Mesothelial cell of epicardium (in vitro differentiated cells): Measurements from ENCODE around the gene HIPK3. TPM values are rescaled to one million over a fixed set of nuclear protein-coding genes. Genes with fewer than 3 reads are reported as not detected.

ENCODE experiments used
- DNase-seq, 2 experiments: peaks; one replicate each; pipeline ENCODE4 v3.0.0; 2021; ENCODE audit warnings: low spot score in 2 of 2; ENCODE audit not compliant: unreplicated experiment in 2 of 2
- H3K27ac Mint-ChIP-seq: 2 replicates; pipeline ENCODE4 v1.8.0; 2021; ENCODE audit warnings: mixed read lengths
- H3K27me3 Mint-ChIP-seq: 2 replicates; pipeline ENCODE4 v1.8.0; 2021; ENCODE audit warnings: low read depth, mixed read lengths
- H3K36me3 Mint-ChIP-seq: 2 replicates; pipeline ENCODE4 v1.8.0; 2021; ENCODE audit warnings: mixed read lengths
- H3K4me1 Mint-ChIP-seq: 2 replicates; pipeline ENCODE4 v1.8.0; 2021; ENCODE audit warnings: mixed read lengths
- H3K4me3 Mint-ChIP-seq: 2 replicates; pipeline ENCODE4 v1.8.0; 2021; ENCODE audit warnings: mild to moderate bottlenecking, moderate library complexity, mixed read lengths
- H3K9me3 Mint-ChIP-seq: 2 replicates; pipeline ENCODE4 v1.8.0; 2021; ENCODE audit warnings: mixed read lengths
- CTCF ChIP-seq: fragments of 200-600 bp; sonication (generic); IDR thresholded peaks from one replicate; pipeline ENCODE4 v1.5.0; 2021; ENCODE audit warnings: antibody characterized with exemption; ENCODE audit not compliant: unreplicated experiment
- total RNA-seq: library from RNA; stranded (reverse); gene quantifications from 3 replicates; pipeline ENCODE4 v1.2.1, GENCODE V29; 2021

Gene HIPK3
- total RNA-seq, 1 donor from 2014 or later: 73.3 TPM

DNA sequence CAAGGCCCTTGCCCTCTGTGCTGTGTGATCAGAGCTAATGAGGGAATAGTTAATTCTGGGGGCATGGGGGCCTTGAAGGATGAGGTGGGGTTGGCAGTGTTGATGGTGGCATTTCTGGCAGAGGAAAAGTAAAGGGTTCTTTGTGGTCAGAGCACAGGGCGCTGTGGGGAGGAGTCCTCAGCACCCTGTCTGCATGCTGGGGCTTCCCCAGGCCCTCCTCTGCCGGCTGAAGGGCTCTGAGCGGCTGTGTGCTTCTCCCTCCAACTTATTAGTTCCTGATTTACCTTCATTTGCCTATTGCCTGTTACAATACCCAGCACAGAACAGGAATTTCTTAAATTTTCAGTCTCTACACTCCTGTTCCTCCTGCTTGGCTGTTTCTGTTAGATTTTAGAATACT lies 122.8 kb downstream of the HIPK3 start:
- H3K4me1 Mint-ChIP-seq: peaks cover 5% of the 10 kb centered on the region
- no peaks in the 10 kb centered on the region for H3K9me3 Mint-ChIP-seq
- no peak overlapping the region for H3K27ac Mint-ChIP-seq
- no peak overlapping the region for H3K4me3 Mint-ChIP-seq
- no peak for TF ChIP-seq CTCF
- DNase-seq: no peak
- peaks cover 14% of the 10 kb centered on the region for H3K27me3 Mint-ChIP-seq
- no peaks in the 10 kb centered on the region for H3K36me3 Mint-ChIP-seq

- TF ChIP-seq CTCF: no peak
Measured at GRCh38 chr11:33383075-33383919, 126.1 kb downstream of the HIPK3 start.

GRCh38 chr11:33383920-33384209 lies 126.7 kb downstream of the HIPK3 start:
- TF ChIP-seq CTCF: no peak
- Mint-ChIP-seq H3K27me3 (peaks cover 8% of the 10 kb centered on the region), H3K4me3 (no peak overlapping the region), H3K36me3 (no peaks in the 10 kb centered on the region), H3K9me3 (peaks cover 10% of the 10 kb centered on the region), H3K4me1 (no peaks in the 10 kb centered on the region), H3K27ac (no peak overlapping the region)
- no peak for DNase-seq

More at GRCh38 chr11:33383075-33383919, 126.1 kb downstream of the HIPK3 start:
- H3K27ac Mint-ChIP-seq: no peak overlapping the region
- H3K27me3 Mint-ChIP-seq: peaks cover 6% of the 10 kb centered on the region
- DNase-seq: no peak
- no peak overlapping the region for H3K4me3 Mint-ChIP-seq
- no peaks in the 10 kb centered on the region for H3K36me3 Mint-ChIP-seq
- no peaks in the 10 kb centered on the region for H3K4me1 Mint-ChIP-seq
- peaks cover 10% of the 10 kb centered on the region for H3K9me3 Mint-ChIP-seq

GRCh38 chr11:33384220-33384619 lies 127.0 kb downstream of the HIPK3 start:
- Mint-ChIP-seq H3K4me1 (no peaks in the 10 kb centered on the region), H3K27me3 (peaks cover 11% of the 10 kb centered on the region), H3K9me3 (peaks cover 10% of the 10 kb centered on the region), H3K4me3 (no peak overlapping the region), H3K27ac (no peak overlapping the region), H3K36me3 (no peaks in the 10 kb centered on the region)
- no peak for DNase-seq
- no peak for TF ChIP-seq CTCF

GRCh38 chr11:33387581-33387980 lies 130.4 kb downstream of the HIPK3 start:
- H3K27ac Mint-ChIP-seq: no peak overlapping the region
- H3K27me3 Mint-ChIP-seq: peaks cover 22% of the 10 kb centered on the region
- peaks cover 10% of the 10 kb centered on the region for H3K9me3 Mint-ChIP-seq
- DNase-seq: no peak
- H3K4me3 Mint-ChIP-seq: no peak overlapping the region
- TF ChIP-seq CTCF: no peak
- no peaks in the 10 kb centered on the region for H3K36me3 Mint-ChIP-seq
- H3K4me1 Mint-ChIP-seq: no peaks in the 10 kb centered on the region

- H3K36me3 Mint-ChIP-seq: no peaks in the 10 kb centered on the region
- peaks cover 24% of the 10 kb centered on the region for H3K27me3 Mint-ChIP-seq
- peaks cover 10% of the 10 kb centered on the region for H3K9me3 Mint-ChIP-seq
- no peak for TF ChIP-seq CTCF
- no peaks in the 10 kb centered on the region for H3K4me1 Mint-ChIP-seq
- no peak overlapping the region for H3K4me3 Mint-ChIP-seq
- DNase-seq: no peak
- H3K27ac Mint-ChIP-seq: no peak overlapping the region
Measured at GRCh38 chr11:33387996-33388395, 130.8 kb downstream of the HIPK3 start.
